ENCODE measurements around the gene PGBD5.

The PGBD5 gene

DNA sequence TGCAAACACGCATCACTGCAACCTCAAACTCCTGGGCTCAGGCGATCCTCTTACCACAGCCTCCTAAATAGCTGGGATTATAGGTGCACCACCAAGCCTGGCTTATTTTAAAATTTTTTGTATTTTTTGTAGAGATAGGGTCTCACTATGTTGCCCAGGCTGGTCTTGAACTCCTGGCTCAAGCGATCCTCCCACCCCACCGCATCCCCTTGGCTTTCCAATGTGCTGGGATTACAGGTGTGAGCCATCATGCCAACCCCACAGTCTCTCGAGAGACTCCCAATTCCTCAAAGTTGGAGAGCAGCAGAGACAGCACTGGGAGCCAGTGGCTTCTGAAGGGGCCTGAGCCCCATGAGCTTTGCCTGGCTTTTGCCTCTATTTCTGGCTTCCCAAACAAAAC, 42.7 kb downstream of the PGBD5 start:
- no peak overlapping the region for H3K4me3 ChIP-seq (ENCODE audit: low read length)
- no peak for DNase-seq (ENCODE audit: low read depth)
- TF ChIP-seq, protein P1, sequence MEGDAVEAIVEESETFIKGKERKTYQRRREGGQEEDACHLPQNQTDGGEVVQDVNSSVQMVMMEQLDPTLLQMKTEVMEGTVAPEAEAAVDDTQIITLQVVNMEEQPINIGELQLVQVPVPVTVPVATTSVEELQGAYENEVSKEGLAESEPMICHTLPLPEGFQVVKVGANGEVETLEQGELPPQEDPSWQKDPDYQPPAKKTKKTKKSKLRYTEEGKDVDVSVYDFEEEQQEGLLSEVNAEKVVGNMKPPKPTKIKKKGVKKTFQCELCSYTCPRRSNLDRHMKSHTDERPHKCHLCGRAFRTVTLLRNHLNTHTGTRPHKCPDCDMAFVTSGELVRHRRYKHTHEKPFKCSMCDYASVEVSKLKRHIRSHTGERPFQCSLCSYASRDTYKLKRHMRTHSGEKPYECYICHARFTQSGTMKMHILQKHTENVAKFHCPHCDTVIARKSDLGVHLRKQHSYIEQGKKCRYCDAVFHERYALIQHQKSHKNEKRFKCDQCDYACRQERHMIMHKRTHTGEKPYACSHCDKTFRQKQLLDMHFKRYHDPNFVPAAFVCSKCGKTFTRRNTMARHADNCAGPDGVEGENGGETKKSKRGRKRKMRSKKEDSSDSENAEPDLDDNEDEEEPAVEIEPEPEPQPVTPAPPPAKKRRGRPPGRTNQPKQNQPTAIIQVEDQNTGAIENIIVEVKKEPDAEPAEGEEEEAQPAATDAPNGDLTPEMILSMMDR (conservative IDR thresholded peaks at IDR 0.05; ENCODE audit: low read depth, low read length): no peak

DNA sequence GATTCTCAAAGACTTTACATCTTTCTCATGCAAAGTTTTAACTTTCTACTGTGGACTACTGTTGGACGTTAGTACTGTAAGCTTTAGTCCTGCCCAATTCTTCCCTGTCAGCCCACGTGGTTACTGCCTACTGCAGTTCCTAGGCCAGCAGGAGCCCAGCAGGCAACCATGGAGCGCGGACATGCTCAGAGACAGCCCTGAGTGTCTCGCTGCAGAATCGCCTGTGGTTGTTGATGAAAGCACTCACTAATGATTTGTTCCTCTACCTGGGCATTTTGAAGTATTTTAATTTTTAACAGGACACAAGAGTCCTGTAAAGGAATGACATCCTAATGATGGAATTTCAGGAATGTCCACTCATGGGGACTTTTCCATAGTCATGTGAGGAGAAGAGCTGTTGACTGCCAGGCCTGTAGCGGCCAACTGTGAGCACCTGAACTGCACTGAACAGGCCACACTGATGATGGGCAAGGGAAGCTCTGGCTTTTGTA, 44.1 kb downstream of the PGBD5 start:
- TF ChIP-seq, protein P1 (conservative IDR thresholded peaks at IDR 0.05; ENCODE audit: low read depth, low read length): no peak
- peak; percentile 20 for DNase-seq (ENCODE audit: low read depth)
- H3K4me3 ChIP-seq (ENCODE audit: low read length): no peak overlapping the region

DNA sequence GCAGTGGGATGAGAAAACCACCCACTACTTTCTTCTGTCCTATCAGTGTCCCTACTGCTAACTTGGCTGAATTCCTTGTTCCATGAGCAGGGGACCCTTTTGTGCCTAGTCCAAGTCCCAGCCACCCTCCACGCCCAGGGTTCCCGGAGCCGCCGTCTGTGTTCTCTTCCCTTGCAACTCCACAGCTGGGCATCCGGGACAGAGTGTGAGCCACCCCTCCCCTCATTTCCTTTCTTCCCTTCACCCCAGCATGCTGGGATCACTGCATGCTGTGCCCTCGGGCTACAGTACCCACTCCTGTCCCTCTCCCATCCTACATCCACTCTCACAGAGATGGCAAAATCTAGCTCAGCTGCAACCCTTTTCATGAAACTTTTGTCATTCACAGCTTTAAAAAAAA, 44.5 kb downstream of the PGBD5 start:
- DNase-seq (ENCODE audit: low read depth): no peak
- no peak overlapping the region for H3K4me3 ChIP-seq (ENCODE audit: low read length)
- TF ChIP-seq, protein P1 (conservative IDR thresholded peaks at IDR 0.05; ENCODE audit: low read depth, low read length): no peak

DNA sequence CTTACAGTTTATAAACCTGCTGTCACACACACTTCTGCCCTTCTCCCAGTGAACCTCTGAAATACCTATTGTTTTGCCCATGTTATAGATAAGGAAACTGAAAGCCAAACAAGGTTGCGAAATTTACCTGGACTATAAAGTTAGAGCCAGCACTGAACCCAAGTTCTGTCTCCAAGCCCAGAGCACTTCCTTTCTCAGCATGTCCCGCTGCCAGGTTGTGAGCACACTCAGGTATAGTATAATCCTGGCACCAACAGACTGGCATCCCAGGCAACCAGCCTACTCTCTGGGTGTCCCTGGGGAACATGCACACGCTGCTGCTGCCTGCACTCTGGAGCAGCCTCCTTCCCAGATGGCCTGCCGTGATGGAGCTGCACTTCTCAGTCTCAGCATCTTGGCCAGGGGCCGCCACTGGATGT, 45.1 kb downstream of the PGBD5 start:
- TF ChIP-seq, protein P1 (conservative IDR thresholded peaks at IDR 0.05; ENCODE audit: low read depth, low read length): no peak
- H3K4me3 ChIP-seq (ENCODE audit: low read length): no peak overlapping the region
- no peak for DNase-seq (ENCODE audit: low read depth)

DNA sequence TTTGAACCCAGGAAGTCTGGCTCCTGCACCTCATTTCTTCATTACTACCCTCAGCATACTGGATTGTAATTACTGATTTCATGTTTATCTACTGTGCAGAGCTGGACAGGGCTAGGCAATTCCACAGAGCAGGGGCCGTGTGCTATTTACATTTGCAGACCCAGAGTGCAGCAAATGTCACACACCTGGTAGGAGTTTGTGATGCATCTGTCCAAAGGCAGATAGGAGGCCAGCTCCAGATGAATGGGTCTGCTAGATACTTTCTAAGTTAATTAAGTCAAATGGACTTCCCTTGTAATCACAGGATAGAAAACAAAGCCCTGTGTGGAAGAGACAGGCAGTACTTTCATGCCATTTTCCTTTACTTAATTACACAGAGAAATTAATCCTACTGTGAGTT, 46.2 kb downstream of the PGBD5 start:
- TF ChIP-seq, protein P1 (conservative IDR thresholded peaks at IDR 0.05; ENCODE audit: low read depth, low read length): no peak
- no peak overlapping the region for H3K4me3 ChIP-seq (ENCODE audit: low read length)
- DNase-seq (ENCODE audit: low read depth): no peak

DNA sequence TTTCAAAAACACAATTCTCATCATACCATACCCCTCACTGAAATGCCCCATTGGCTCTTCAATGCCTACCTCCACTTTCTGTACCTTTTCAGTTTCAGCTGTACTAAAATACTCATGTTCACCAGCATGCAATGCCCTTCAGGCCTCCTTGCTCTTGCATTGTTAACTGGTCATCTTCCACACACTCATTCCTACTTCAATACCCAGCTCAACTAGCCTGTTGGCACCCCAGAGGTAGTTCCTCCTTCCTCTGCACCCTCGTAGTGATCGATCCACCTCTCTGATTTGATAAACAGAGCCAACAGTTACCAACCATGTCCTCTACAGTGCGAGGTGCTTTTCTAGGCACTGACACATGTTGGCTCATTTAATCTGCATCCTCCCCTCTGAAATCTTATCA, 46.7 kb downstream of the PGBD5 start:
- TF ChIP-seq, protein P1 (conservative IDR thresholded peaks at IDR 0.05; ENCODE audit: low read depth, low read length): no peak
- H3K4me3 ChIP-seq (ENCODE audit: low read length): no peak overlapping the region
- DNase-seq (ENCODE audit: low read depth): no peak

DNA sequence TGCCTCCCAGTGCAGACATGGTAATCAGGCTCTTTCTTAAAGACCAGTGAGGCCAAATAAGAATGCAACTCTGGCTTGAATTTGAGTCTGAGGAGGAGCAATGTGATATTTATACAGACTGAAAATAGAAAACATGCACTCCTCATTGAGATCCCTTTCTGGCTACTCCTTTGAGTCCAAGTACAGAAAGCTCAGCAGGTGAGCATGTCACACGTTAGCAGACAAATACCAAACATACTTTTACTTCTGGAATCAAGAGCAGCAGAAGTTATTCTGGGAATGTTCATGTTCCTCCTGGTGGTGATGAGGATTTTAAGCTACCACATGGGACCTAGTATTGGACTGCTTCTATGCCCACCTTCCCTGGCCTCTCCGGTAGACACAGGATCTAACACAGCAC, 48.3 kb downstream of the PGBD5 start:
- no peak overlapping the region for H3K4me3 ChIP-seq (ENCODE audit: low read length)
- DNase-seq (ENCODE audit: low read depth): no peak
- TF ChIP-seq, protein P1 (conservative IDR thresholded peaks at IDR 0.05; ENCODE audit: low read depth, low read length): no peak

Data from retinal pigment epithelial cell (primary cell).